WTC11 (cell line): Measurements from ENCODE around the gene PSME4. TPM values are rescaled to one million over a fixed set of nuclear protein-coding genes. Genes with fewer than 3 reads are reported as not detected.

Source experiments
- ATAC-seq: fragments of 200-7000 bp; cut with Tn5 transposase; 2 replicates; pipeline ENCODE4 v1.10.0; 2021; ENCODE audit warnings: mild to moderate bottlenecking, moderate library complexity
- CTCF ChIA-PET: fragments of 300-600 bp; sonication (Branson Sonifier 250); formaldehyde crosslinking; loops from one replicate; lab custom pipeline; 2021; ENCODE audit warnings: antibody characterized with exemption; lab: Charles Lee
- POLR2A ChIA-PET: fragments of 350-600 bp; sonication (Branson Sonifier 250); formaldehyde crosslinking; loops from one replicate; lab custom pipeline; 2021; ENCODE audit warnings: antibody characterized with exemption; lab: Charles Lee
- DNase-seq: peaks from one replicate; pipeline ENCODE4 v3.0.0; 2021; ENCODE audit warnings: low spot score
- H3K27ac Mint-ChIP-seq: 2 replicates; pipeline ENCODE4 v1.8.0; 2021; ENCODE audit warnings: mixed read lengths
- H3K27me3 Mint-ChIP-seq: 2 replicates; pipeline ENCODE4 v1.8.0; 2021; ENCODE audit warnings: low read depth, mild to moderate bottlenecking, moderate library complexity, mixed read lengths
- H3K36me3 Mint-ChIP-seq: 2 replicates; pipeline ENCODE4 v1.8.0; 2021; ENCODE audit warnings: mixed read lengths
- H3K4me1 Mint-ChIP-seq: 2 replicates; pipeline ENCODE4 v1.8.0; 2022; ENCODE audit warnings: mixed read lengths
- H3K4me3 Mint-ChIP-seq: 2 replicates; pipeline ENCODE4 v1.8.0; 2021; ENCODE audit warnings: mild to moderate bottlenecking, moderate library complexity, mixed read lengths
- H3K9me3 Mint-ChIP-seq: 2 replicates; pipeline ENCODE4 v1.8.0; 2021; ENCODE audit warnings: mixed read lengths
- GABPB1 ChIP-seq: sonication (generic); formaldehyde crosslinking; IDR thresholded peaks from 2 replicates; pipeline ENCODE4 v1.8.1; 2023; ENCODE audit warnings: mild to moderate bottlenecking, missing genetic modification reagents
- HMGA2 ChIP-seq: fragments of 250-450 bp; sonication (Bioruptor Pico); IDR thresholded peaks from 2 replicates; pipeline ENCODE4 v1.4.0; 2021; ENCODE audit warnings: mild to moderate bottlenecking, moderate library complexity
- NFATC4 ChIP-seq: fragments of 250-450 bp; sonication (Bioruptor Pico); IDR thresholded peaks from 2 replicates; pipeline ENCODE4 v1.9.0; 2021; ENCODE audit warnings: mild to moderate bottlenecking
- NFE2L1 ChIP-seq: sonication (generic); formaldehyde crosslinking; IDR thresholded peaks from 2 replicates; pipeline ENCODE4 v1.8.1; 2023; ENCODE audit warnings: missing genetic modification reagents
- OVOL2 ChIP-seq: fragments of 250-450 bp; sonication (Bioruptor Pico); IDR thresholded peaks from 2 replicates; pipeline ENCODE4 v1.9.0; 2021; ENCODE audit warnings: mild to moderate bottlenecking, borderline replicate concordance
- SMAD4 ChIP-seq: sonication (generic); formaldehyde crosslinking; IDR thresholded peaks from 2 replicates; pipeline ENCODE4 v1.8.0; 2022; ENCODE audit warnings: mild to moderate bottlenecking, missing genetic modification reagents
- TEAD1 ChIP-seq: sonication (generic); formaldehyde crosslinking; IDR thresholded peaks from 2 replicates; pipeline ENCODE4 v1.8.0; 2022; ENCODE audit warnings: mild to moderate bottlenecking, missing genetic modification reagents
- TP53 ChIP-seq: sonication (generic); formaldehyde crosslinking; IDR thresholded peaks from 2 replicates; pipeline ENCODE4 v1.8.1; 2023; ENCODE audit warnings: mild to moderate bottlenecking, missing genetic modification reagents
- ZNF121 ChIP-seq: sonication (generic); formaldehyde crosslinking; IDR thresholded peaks from 2 replicates; pipeline ENCODE4 v1.8.0; 2023; ENCODE audit warnings: missing genetic modification reagents
- ZNF219 ChIP-seq: sonication (generic); formaldehyde crosslinking; IDR thresholded peaks from 2 replicates; pipeline ENCODE4 v1.8.0; 2023; ENCODE audit warnings: missing genetic modification reagents, mild to moderate bottlenecking, borderline replicate concordance
- ZNF232 ChIP-seq: sonication (generic); formaldehyde crosslinking; IDR thresholded peaks from 2 replicates; pipeline ENCODE4 v1.8.0; 2022; ENCODE audit warnings: mild to moderate bottlenecking, missing genetic modification reagents
- ZNF423 ChIP-seq: fragments of 250-450 bp; sonication (Bioruptor Pico); IDR thresholded peaks from 2 replicates; pipeline ENCODE4 v2.1.2; 2022; ENCODE audit warnings: mild to moderate bottlenecking, moderate library complexity
- total RNA-seq: library from RNA; stranded (reverse); gene quantifications from 3 replicates; pipeline ENCODE4 v1.2.3, GENCODE V29; 2021
- TF ChIP-seq, protein P1 (sequence below): sonication (generic); formaldehyde crosslinking; IDR thresholded peaks from 2 replicates; pipeline ENCODE4 v1.8.1; 2022; ENCODE audit warnings: low read depth, missing genetic modification reagents, borderline replicate concordance
- TF ChIP-seq, protein P2 (sequence below): sonication (generic); formaldehyde crosslinking; IDR thresholded peaks from 2 replicates; pipeline ENCODE4 v1.8.1; 2023; ENCODE audit warnings: mild to moderate bottlenecking, missing genetic modification reagents
- TF ChIP-seq, protein P3 (sequence below): fragments of 250-450 bp; sonication (Bioruptor Pico); IDR thresholded peaks from 2 replicates; pipeline ENCODE4 v1.8.0; 2021; ENCODE audit warnings: mild to moderate bottlenecking
- TF ChIP-seq, protein P4 (sequence below): sonication (generic); formaldehyde crosslinking; IDR thresholded peaks from 2 replicates; pipeline ENCODE4 v1.8.0; 2023; ENCODE audit warnings: missing genetic modification reagents, mild to moderate bottlenecking, borderline replicate concordance
- TF ChIP-seq, protein P5 (sequence below): sonication (generic); formaldehyde crosslinking; IDR thresholded peaks from 2 replicates; pipeline ENCODE4 v1.8.0; 2022; ENCODE audit warnings: mild to moderate bottlenecking, missing genetic modification reagents
- TF ChIP-seq, protein P6 (sequence below): sonication (generic); formaldehyde crosslinking; IDR thresholded peaks from 2 replicates; pipeline ENCODE4 v1.8.0; 2023; ENCODE audit warnings: mild to moderate bottlenecking, missing genetic modification reagents

PSME4 gene
- total RNA-seq, 1 experiment from 2014 or later = 91.9 TPM

DNA sequence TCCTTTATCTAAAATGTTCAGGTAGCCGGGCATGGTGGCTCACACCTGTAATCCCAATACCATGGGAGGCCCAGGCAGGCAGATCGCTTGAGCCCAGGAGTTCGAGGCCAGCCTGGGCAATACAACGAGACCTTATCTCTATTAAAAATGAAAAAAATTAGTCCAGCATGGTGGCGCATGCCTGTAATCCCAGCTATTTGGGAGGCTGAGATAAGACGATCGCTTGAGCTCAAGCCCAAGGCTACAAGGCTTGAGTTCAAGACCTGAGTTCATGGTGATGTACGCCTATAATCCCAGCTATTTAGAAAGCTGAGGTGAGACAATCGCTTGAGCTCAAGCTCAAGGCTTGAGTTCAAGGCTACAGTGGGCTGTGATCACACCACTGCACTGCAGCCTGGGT is 65.4 kb downstream of the PSME4 start:
- no peak for ATAC-seq
- TF ChIP-seq SMAD4 (CRISPR knock-in tag) (no peak), ZNF121 (no peak), GABPB1 (CRISPR knock-in tag) (no peak), HMGA2 (CRISPR knock-in tag) (no peak), OVOL2 (CRISPR knock-in tag) (no peak), NFE2L1 (no peak), ZNF232 (CRISPR knock-in tag) (no peak), NFATC4 (no peak), ZNF219 (CRISPR knock-in tag) (no peak), TP53 (no peak), TEAD1 (CRISPR knock-in tag) (no peak), ZNF423 (no peak)
- TF ChIP-seq, protein P1, sequence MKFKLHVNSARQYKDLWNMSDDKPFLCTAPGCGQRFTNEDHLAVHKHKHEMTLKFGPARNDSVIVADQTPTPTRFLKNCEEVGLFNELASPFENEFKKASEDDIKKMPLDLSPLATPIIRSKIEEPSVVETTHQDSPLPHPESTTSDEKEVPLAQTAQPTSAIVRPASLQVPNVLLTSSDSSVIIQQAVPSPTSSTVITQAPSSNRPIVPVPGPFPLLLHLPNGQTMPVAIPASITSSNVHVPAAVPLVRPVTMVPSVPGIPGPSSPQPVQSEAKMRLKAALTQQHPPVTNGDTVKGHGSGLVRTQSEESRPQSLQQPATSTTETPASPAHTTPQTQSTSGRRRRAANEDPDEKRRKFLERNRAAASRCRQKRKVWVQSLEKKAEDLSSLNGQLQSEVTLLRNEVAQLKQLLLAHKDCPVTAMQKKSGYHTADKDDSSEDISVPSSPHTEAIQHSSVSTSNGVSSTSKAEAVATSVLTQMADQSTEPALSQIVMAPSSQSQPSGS = no peak
- TF ChIP-seq, protein P2, sequence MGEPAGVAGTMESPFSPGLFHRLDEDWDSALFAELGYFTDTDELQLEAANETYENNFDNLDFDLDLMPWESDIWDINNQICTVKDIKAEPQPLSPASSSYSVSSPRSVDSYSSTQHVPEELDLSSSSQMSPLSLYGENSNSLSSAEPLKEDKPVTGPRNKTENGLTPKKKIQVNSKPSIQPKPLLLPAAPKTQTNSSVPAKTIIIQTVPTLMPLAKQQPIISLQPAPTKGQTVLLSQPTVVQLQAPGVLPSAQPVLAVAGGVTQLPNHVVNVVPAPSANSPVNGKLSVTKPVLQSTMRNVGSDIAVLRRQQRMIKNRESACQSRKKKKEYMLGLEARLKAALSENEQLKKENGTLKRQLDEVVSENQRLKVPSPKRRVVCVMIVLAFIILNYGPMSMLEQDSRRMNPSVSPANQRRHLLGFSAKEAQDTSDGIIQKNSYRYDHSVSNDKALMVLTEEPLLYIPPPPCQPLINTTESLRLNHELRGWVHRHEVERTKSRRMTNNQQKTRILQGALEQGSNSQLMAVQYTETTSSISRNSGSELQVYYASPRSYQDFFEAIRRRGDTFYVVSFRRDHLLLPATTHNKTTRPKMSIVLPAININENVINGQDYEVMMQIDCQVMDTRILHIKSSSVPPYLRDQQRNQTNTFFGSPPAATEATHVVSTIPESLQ (CRISPR knock-in tag) = no peak
- TF ChIP-seq, protein P3, sequence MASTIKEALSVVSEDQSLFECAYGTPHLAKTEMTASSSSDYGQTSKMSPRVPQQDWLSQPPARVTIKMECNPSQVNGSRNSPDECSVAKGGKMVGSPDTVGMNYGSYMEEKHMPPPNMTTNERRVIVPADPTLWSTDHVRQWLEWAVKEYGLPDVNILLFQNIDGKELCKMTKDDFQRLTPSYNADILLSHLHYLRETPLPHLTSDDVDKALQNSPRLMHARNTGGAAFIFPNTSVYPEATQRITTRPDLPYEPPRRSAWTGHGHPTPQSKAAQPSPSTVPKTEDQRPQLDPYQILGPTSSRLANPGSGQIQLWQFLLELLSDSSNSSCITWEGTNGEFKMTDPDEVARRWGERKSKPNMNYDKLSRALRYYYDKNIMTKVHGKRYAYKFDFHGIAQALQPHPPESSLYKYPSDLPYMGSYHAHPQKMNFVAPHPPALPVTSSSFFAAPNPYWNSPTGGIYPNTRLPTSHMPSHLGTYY (CRISPR knock-in tag) = no peak
- TF ChIP-seq, protein P4, sequence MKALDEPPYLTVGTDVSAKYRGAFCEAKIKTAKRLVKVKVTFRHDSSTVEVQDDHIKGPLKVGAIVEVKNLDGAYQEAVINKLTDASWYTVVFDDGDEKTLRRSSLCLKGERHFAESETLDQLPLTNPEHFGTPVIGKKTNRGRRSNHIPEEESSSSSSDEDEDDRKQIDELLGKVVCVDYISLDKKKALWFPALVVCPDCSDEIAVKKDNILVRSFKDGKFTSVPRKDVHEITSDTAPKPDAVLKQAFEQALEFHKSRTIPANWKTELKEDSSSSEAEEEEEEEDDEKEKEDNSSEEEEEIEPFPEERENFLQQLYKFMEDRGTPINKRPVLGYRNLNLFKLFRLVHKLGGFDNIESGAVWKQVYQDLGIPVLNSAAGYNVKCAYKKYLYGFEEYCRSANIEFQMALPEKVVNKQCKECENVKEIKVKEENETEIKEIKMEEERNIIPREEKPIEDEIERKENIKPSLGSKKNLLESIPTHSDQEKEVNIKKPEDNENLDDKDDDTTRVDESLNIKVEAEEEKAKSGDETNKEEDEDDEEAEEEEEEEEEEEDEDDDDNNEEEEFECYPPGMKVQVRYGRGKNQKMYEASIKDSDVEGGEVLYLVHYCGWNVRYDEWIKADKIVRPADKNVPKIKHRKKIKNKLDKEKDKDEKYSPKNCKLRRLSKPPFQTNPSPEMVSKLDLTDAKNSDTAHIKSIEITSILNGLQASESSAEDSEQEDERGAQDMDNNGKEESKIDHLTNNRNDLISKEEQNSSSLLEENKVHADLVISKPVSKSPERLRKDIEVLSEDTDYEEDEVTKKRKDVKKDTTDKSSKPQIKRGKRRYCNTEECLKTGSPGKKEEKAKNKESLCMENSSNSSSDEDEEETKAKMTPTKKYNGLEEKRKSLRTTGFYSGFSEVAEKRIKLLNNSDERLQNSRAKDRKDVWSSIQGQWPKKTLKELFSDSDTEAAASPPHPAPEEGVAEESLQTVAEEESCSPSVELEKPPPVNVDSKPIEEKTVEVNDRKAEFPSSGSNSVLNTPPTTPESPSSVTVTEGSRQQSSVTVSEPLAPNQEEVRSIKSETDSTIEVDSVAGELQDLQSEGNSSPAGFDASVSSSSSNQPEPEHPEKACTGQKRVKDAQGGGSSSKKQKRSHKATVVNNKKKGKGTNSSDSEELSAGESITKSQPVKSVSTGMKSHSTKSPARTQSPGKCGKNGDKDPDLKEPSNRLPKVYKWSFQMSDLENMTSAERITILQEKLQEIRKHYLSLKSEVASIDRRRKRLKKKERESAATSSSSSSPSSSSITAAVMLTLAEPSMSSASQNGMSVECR (CRISPR knock-in tag) = no peak
- TF ChIP-seq, protein P5, sequence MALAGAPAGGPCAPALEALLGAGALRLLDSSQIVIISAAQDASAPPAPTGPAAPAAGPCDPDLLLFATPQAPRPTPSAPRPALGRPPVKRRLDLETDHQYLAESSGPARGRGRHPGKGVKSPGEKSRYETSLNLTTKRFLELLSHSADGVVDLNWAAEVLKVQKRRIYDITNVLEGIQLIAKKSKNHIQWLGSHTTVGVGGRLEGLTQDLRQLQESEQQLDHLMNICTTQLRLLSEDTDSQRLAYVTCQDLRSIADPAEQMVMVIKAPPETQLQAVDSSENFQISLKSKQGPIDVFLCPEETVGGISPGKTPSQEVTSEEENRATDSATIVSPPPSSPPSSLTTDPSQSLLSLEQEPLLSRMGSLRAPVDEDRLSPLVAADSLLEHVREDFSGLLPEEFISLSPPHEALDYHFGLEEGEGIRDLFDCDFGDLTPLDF (CRISPR knock-in tag) = no peak
- TF ChIP-seq, protein P6, sequence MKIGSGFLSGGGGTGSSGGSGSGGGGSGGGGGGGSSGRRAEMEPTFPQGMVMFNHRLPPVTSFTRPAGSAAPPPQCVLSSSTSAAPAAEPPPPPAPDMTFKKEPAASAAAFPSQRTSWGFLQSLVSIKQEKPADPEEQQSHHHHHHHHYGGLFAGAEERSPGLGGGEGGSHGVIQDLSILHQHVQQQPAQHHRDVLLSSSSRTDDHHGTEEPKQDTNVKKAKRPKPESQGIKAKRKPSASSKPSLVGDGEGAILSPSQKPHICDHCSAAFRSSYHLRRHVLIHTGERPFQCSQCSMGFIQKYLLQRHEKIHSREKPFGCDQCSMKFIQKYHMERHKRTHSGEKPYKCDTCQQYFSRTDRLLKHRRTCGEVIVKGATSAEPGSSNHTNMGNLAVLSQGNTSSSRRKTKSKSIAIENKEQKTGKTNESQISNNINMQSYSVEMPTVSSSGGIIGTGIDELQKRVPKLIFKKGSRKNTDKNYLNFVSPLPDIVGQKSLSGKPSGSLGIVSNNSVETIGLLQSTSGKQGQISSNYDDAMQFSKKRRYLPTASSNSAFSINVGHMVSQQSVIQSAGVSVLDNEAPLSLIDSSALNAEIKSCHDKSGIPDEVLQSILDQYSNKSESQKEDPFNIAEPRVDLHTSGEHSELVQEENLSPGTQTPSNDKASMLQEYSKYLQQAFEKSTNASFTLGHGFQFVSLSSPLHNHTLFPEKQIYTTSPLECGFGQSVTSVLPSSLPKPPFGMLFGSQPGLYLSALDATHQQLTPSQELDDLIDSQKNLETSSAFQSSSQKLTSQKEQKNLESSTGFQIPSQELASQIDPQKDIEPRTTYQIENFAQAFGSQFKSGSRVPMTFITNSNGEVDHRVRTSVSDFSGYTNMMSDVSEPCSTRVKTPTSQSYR = no peak
- no peak for DNase-seq
- peaks cover 66% of the 10 kb centered on the region for H3K36me3 Mint-ChIP-seq
- H3K27ac Mint-ChIP-seq = no peak overlapping the region
- no peak overlapping the region for H3K4me3 Mint-ChIP-seq
- H3K9me3 Mint-ChIP-seq = no peaks in the 10 kb centered on the region
- ChIA-PET POLR2A (no interaction called here), CTCF (no interaction called here)
- no peaks in the 10 kb centered on the region for H3K27me3 Mint-ChIP-seq
- H3K4me1 Mint-ChIP-seq = no peaks in the 10 kb centered on the region
